Smooth muscle cell (in vitro differentiated cells): Measurements from ENCODE around the gene DOCK4. TPM values are rescaled to one million over a fixed set of nuclear protein-coding genes. Genes with fewer than 3 reads are reported as not detected.
A peak's percentile ranks its signal among the peaks of the same experiment; 100 is the strongest.

Experiments used
- DNase-seq: peaks from one replicate; lab custom pipeline; 2025; ENCODE audit not compliant: unreplicated experiment; lab: John Stamatoyannopoulos, UW
- H2AFZ ChIP-seq: fragments of 200-600 bp; sonication (generic); 2 replicates; pipeline ENCODE4 v1.6.0; 2016; ENCODE audit warnings: antibody characterized with exemption, low read depth, mild to moderate bottlenecking
- H3F3A ChIP-seq: fragments of 200-600 bp; sonication (generic); 2 replicates; pipeline ENCODE4 v1.6.0; 2017; ENCODE audit warnings: antibody characterized with exemption, low read depth
- H3K27ac ChIP-seq: fragments of 200-600 bp; sonication (generic); 2 replicates; pipeline ENCODE4 v1.5.1; 2016; ENCODE audit warnings: low read depth, mild to moderate bottlenecking
- H3K27me3 ChIP-seq: fragments of 200-600 bp; sonication (generic); 2 replicates; pipeline ENCODE4 v1.6.1; 2016; ENCODE audit warnings: low read depth, mild to moderate bottlenecking
- H3K36me3 ChIP-seq: fragments of 200-600 bp; sonication (generic); 2 replicates; pipeline ENCODE4 v1.5.1; 2016; ENCODE audit warnings: low read depth
- H3K4me1 ChIP-seq: fragments of 200-600 bp; sonication (generic); 2 replicates; pipeline ENCODE4 v1.5.1; 2016; ENCODE audit warnings: low read depth
- H3K4me2 ChIP-seq: fragments of 200-600 bp; sonication (generic); 2 replicates; pipeline ENCODE4 v1.6.0; 2016; ENCODE audit warnings: mild to moderate bottlenecking
- H3K4me3 ChIP-seq: fragments of 200-600 bp; sonication (generic); 2 replicates; pipeline ENCODE4 v1.5.1; 2016; ENCODE audit warnings: mild to moderate bottlenecking
- H3K79me2 ChIP-seq: fragments of 200-600 bp; sonication (generic); 2 replicates; pipeline ENCODE4 v1.6.0; 2016; ENCODE audit warnings: low read depth, mild to moderate bottlenecking
- H3K9ac ChIP-seq: fragments of 200-600 bp; sonication (generic); 2 replicates; pipeline ENCODE4 v1.6.0; 2016; ENCODE audit warnings: low read depth
- H3K9me3 ChIP-seq: fragments of 200-600 bp; sonication (generic); replicated peaks from 2 replicates; pipeline ENCODE4 v1.5.1; 2016; ENCODE audit warnings: low read depth
- H4K20me1 ChIP-seq: fragments of 200-600 bp; sonication (generic); 2 replicates; pipeline ENCODE4 v1.6.0; 2016; ENCODE audit warnings: low read depth
- WGBS: methylation state at CpG from one replicate; pipeline ENCODE4 v1.1.7; 2016; ENCODE audit warnings: low lambda C conversion rate; 5-methylcytosine and 5-hydroxymethylcytosine counted together
- polyA plus RNA-seq: library from polyadenylated mRNA; unstranded; fragments of >200 nt; fragmentation: Nextera tagmentation; extraction: Ambion mirVana; gene quantifications from 2 replicates; pipeline ENCODE4 v1.2.1, GENCODE V29; 2016
- total RNA-seq: library from RNA; depleted of rRNA; stranded (reverse); fragments of >200 nt; gene quantifications from 2 replicates; pipeline ENCODE4 v1.2.3, GENCODE V29; 2014
- TF ChIP-seq, protein P1 (sequence below): fragments of 200-600 bp; sonication (generic); IDR thresholded peaks from 2 replicates; pipeline ENCODE4 v1.5.1; 2017; ENCODE audit warnings: borderline replicate concordance, mild to moderate bottlenecking, antibody characterized with exemption; ENCODE audit not compliant: insufficient read depth, poor library complexity, severe bottlenecking

The DOCK4 gene
- total and polyA plus RNA-seq, 2 experiments from 2014 or later = 7.4 to 20.5 TPM

- DNase-seq = no peak
- no peaks in the 10 kb centered on the region for H3K9me3 ChIP-seq
- WGBS = 23% methylated on average over 5 of the region's 5 CpGs
- H2AFZ ChIP-seq = peak overlapping the region; percentile 4
- no peak overlapping the region for H3K4me3 ChIP-seq
- peaks cover 17% of the 10 kb centered on the region for H3K4me1 ChIP-seq
- H3K9ac ChIP-seq = peak overlapping the region; percentile 73
- no peaks in the 10 kb centered on the region for H3K36me3 ChIP-seq
- peaks cover 35% of the 10 kb centered on the region for H3K79me2 ChIP-seq
- no peaks in the 10 kb centered on the region for H4K20me1 ChIP-seq
- TF ChIP-seq, protein P1, sequence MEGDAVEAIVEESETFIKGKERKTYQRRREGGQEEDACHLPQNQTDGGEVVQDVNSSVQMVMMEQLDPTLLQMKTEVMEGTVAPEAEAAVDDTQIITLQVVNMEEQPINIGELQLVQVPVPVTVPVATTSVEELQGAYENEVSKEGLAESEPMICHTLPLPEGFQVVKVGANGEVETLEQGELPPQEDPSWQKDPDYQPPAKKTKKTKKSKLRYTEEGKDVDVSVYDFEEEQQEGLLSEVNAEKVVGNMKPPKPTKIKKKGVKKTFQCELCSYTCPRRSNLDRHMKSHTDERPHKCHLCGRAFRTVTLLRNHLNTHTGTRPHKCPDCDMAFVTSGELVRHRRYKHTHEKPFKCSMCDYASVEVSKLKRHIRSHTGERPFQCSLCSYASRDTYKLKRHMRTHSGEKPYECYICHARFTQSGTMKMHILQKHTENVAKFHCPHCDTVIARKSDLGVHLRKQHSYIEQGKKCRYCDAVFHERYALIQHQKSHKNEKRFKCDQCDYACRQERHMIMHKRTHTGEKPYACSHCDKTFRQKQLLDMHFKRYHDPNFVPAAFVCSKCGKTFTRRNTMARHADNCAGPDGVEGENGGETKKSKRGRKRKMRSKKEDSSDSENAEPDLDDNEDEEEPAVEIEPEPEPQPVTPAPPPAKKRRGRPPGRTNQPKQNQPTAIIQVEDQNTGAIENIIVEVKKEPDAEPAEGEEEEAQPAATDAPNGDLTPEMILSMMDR = no peak
- H3K27ac ChIP-seq = peak overlapping the region; percentile 86
- peak overlapping the region; percentile 58 for H3K4me2 ChIP-seq
- no peaks in the 10 kb centered on the region for H3F3A ChIP-seq
- no peaks in the 10 kb centered on the region for H3K27me3 ChIP-seq
Measured at GRCh38 chr7:112080441-112080840, 125.8 kb downstream of the DOCK4 start.

- H3K9me3 ChIP-seq = no peaks in the 10 kb centered on the region
- H3K27me3 ChIP-seq = no peaks in the 10 kb centered on the region
- H3F3A ChIP-seq = no peaks in the 10 kb centered on the region
- H3K4me2 ChIP-seq = peak overlapping the region; percentile 58
- no peaks in the 10 kb centered on the region for H4K20me1 ChIP-seq
- no peak overlapping the region for H2AFZ ChIP-seq
- H3K4me3 ChIP-seq = no peak overlapping the region
- H3K27ac ChIP-seq = peak overlapping the region; percentile 86
- H3K79me2 ChIP-seq = peaks cover 35% of the 10 kb centered on the region
- TF ChIP-seq, protein P1 = no peak
- peaks cover 3% of the 10 kb centered on the region for H3K36me3 ChIP-seq
- peaks cover 16% of the 10 kb centered on the region for H3K4me1 ChIP-seq
- DNase-seq = no peak
- H3K9ac ChIP-seq = no peak overlapping the region
Measured at GRCh38 chr7:112079673-112080072, 126.5 kb downstream of the DOCK4 start.

- no peak overlapping the region for H2AFZ ChIP-seq
- WGBS = 100% methylated on average over 1 of the region's 1 CpG
- H3F3A ChIP-seq = no peaks in the 10 kb centered on the region
- H3K36me3 ChIP-seq = peaks cover 3% of the 10 kb centered on the region
- H3K9me3 ChIP-seq = no peaks in the 10 kb centered on the region
- TF ChIP-seq, protein P1 = no peak
- no peak overlapping the region for H3K9ac ChIP-seq
- no peaks in the 10 kb centered on the region for H4K20me1 ChIP-seq
- H3K27ac ChIP-seq = peak overlapping the region; percentile 86
- no peak overlapping the region for H3K4me3 ChIP-seq
- no peak overlapping the region for H3K4me2 ChIP-seq
- H3K79me2 ChIP-seq = peaks cover 35% of the 10 kb centered on the region
- H3K4me1 ChIP-seq = peaks cover 10% of the 10 kb centered on the region
- no peak for DNase-seq
- no peaks in the 10 kb centered on the region for H3K27me3 ChIP-seq
Measured at GRCh38 chr7:112079122-112079521, 127.1 kb downstream of the DOCK4 start.

GRCh38 chr7:112076324-112076723, 129.9 kb downstream of the DOCK4 start:
- no peaks in the 10 kb centered on the region for H3F3A ChIP-seq
- no peak overlapping the region for H3K4me3 ChIP-seq
- peaks cover 36% of the 10 kb centered on the region for H3K79me2 ChIP-seq
- H3K27ac ChIP-seq = no peak overlapping the region
- no peaks in the 10 kb centered on the region for H4K20me1 ChIP-seq
- H2AFZ ChIP-seq = no peak overlapping the region
- no peaks in the 10 kb centered on the region for H3K9me3 ChIP-seq
- peaks cover 3% of the 10 kb centered on the region for H3K36me3 ChIP-seq
- H3K4me2 ChIP-seq = no peak overlapping the region
- no peak for DNase-seq
- H3K9ac ChIP-seq = no peak overlapping the region
- TF ChIP-seq, protein P1 = no peak
- H3K27me3 ChIP-seq = no peaks in the 10 kb centered on the region
- H3K4me1 ChIP-seq = peaks cover 7% of the 10 kb centered on the region
